Ovary (tissue), 3 donors: ENCODE measurements around the gene SFMBT2.

ENCODE experiments used
- EP300 ChIP-seq: sonication (generic); formaldehyde crosslinking; IDR thresholded peaks from one replicate; pipeline ENCODE4 v1.6.1; 2017; ENCODE audit warnings: antibody characterized with exemption
- TF ChIP-seq, protein P1 (sequence below), 3 donors: fragments of 450-650 bp in 2 of 3; fragments of 200-600 bp in 1 of 3; IDR thresholded peaks; one replicate each; pipeline versions ENCODE4 v1.5.1 to v1.8.0; 2016 to 2022; ENCODE audit warnings: antibody characterized with exemption in 3 of 3, mild to moderate bottlenecking in 1 of 3
- donor health status: DM: no; HTN: no; CAD: no.

GRCh38 chr10:7304110-7304509 lies 106.7 kb downstream of the SFMBT2 start:
- TF ChIP-seq, protein P1, sequence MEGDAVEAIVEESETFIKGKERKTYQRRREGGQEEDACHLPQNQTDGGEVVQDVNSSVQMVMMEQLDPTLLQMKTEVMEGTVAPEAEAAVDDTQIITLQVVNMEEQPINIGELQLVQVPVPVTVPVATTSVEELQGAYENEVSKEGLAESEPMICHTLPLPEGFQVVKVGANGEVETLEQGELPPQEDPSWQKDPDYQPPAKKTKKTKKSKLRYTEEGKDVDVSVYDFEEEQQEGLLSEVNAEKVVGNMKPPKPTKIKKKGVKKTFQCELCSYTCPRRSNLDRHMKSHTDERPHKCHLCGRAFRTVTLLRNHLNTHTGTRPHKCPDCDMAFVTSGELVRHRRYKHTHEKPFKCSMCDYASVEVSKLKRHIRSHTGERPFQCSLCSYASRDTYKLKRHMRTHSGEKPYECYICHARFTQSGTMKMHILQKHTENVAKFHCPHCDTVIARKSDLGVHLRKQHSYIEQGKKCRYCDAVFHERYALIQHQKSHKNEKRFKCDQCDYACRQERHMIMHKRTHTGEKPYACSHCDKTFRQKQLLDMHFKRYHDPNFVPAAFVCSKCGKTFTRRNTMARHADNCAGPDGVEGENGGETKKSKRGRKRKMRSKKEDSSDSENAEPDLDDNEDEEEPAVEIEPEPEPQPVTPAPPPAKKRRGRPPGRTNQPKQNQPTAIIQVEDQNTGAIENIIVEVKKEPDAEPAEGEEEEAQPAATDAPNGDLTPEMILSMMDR (IDR thresholded peaks at IDR 0.05): no peak
- no peak for TF ChIP-seq EP300
